DMS 273 (cell line): Measurements from ENCODE around the gene RFT1.

ENCODE experiments used
- DNase-seq: peaks from one replicate; lab custom pipeline; 2025; ENCODE audit not compliant: unreplicated experiment; lab: John Stamatoyannopoulos, UW

The RFT1 gene

GRCh38 chr3:53038679-53039375 lies 91.4 kb downstream of the RFT1 start:
- DNase-seq, result no peak
